HepG2 (cell line): ENCODE results near the gene CENPB. TPM values are rescaled to one million over a fixed set of nuclear protein-coding genes. Genes with fewer than 3 reads are reported as not detected.

Experiments used
- AKAP8 ChIP-seq: sonication (generic); formaldehyde crosslinking; IDR thresholded peaks from 2 replicates; pipeline ENCODE4 v1.5.1; 2020; ENCODE audit warnings: mild to moderate bottlenecking, missing genetic modification reagents
- ARID2 ChIP-seq: sonication (generic); formaldehyde crosslinking; IDR thresholded peaks from 2 replicates; pipeline ENCODE4 v1.8.1; 2022; ENCODE audit warnings: mild to moderate bottlenecking, missing genetic modification reagents, borderline replicate concordance
- CHCHD3 ChIP-seq: sonication (generic); formaldehyde crosslinking; IDR thresholded peaks from 2 replicates; pipeline ENCODE4 v1.8.0; 2022; ENCODE audit warnings: mild to moderate bottlenecking, missing genetic modification reagents, moderate library complexity
- HNF1A ChIP-seq, 2 experiments: sonication (generic) in 1 of 2; formaldehyde crosslinking in 1 of 2; IDR thresholded peaks; 2 replicates each; pipeline versions ENCODE4 v1.4.0 to v1.6.1; 2016 to 2020; ENCODE audit warnings: borderline replicate concordance in 1 of 2, low read depth in 1 of 2, mild to moderate bottlenecking in 1 of 2, missing genetic modification reagents in 1 of 2
- NFYB ChIP-seq: sonication (generic); formaldehyde crosslinking; IDR thresholded peaks from 2 replicates; pipeline ENCODE4 v1.4.0; 2020; ENCODE audit warnings: missing genetic modification reagents
- PHF20 ChIP-seq: sonication (generic); formaldehyde crosslinking; IDR thresholded peaks from 2 replicates; pipeline ENCODE4 v1.5.0; 2020; ENCODE audit warnings: mild to moderate bottlenecking, missing genetic modification reagents
- SIX4 ChIP-seq: sonication (generic); formaldehyde crosslinking; IDR thresholded peaks from 2 replicates; pipeline ENCODE4 v1.4.0; 2020; ENCODE audit warnings: missing genetic modification reagents
- ZBTB40 ChIP-seq, 2 experiments: fragments of 450-650 bp in 1 of 2; sonication (generic) in 1 of 2; formaldehyde crosslinking in 1 of 2; IDR thresholded peaks; 2 replicates each; pipeline versions ENCODE4 v1.6.1 to v1.8.0; 2016 to 2022; ENCODE audit warnings: antibody characterized with exemption in 1 of 2, mild to moderate bottlenecking in 1 of 2, missing genetic modification reagents in 1 of 2
- ZC3H4 ChIP-seq: sonication (generic); formaldehyde crosslinking; IDR thresholded peaks from 2 replicates; pipeline ENCODE4 v1.4.0; 2020; ENCODE audit warnings: missing genetic modification reagents, borderline replicate concordance
- ZNF296 ChIP-seq: sonication (generic); formaldehyde crosslinking; conservative IDR thresholded peaks from 2 replicates; pipeline ENCODE4 v1.5.0; 2020; ENCODE audit warnings: mild to moderate bottlenecking, missing genetic modification reagents
- ZNF598 ChIP-seq: sonication (generic); formaldehyde crosslinking; IDR thresholded peaks from 2 replicates; pipeline ENCODE4 v1.5.1; 2020; ENCODE audit warnings: mild to moderate bottlenecking, missing genetic modification reagents, borderline replicate concordance
- ZNF652 ChIP-seq: IDR thresholded peaks from 2 replicates; pipeline ENCODE4 v1.6.1; 2016; ENCODE audit warnings: low read depth, borderline replicate concordance
- ZNF740 ChIP-seq: sonication (generic); formaldehyde crosslinking; IDR thresholded peaks from 2 replicates; pipeline ENCODE4 v1.4.0; 2020; ENCODE audit warnings: missing genetic modification reagents
- ZNF777 ChIP-seq: sonication (generic); formaldehyde crosslinking; IDR thresholded peaks from 2 replicates; pipeline ENCODE4 v1.4.0; 2020; ENCODE audit warnings: missing genetic modification reagents
- polyA plus RNA-seq, 8 experiments: library from polyadenylated mRNA; depleted of rRNA in 3 of 8; stranded (reverse) in 7 of 8; unstranded in 1 of 8; fragments of >200 nt; fragmentation: Illumina TruSeq in 4 of 8; extraction: Trizol in 4 of 8; gene quantifications; 2 replicates each; pipeline versions ENCODE4 v1.2.1 to v1.2.3, GENCODE V29; 2011 to 2016; ENCODE audit warnings: low read depth in 4 of 8, missing spikeins in 1 of 8, mixed read lengths in 1 of 8; ENCODE audit not compliant: insufficient read depth in 1 of 8
- total RNA-seq, 5 experiments: library from RNA; depleted of rRNA; stranded (reverse); fragments of >200 nt; fragmentation: Illumina TruSeq; extraction: Trizol; gene quantifications; 2 replicates each; pipeline ENCODE4 v1.2.3, GENCODE V29; 2016; ENCODE audit warnings: low read depth in 1 of 5

Gene CENPB
- total and polyA plus RNA-seq, 2 of the 13 experiments (the other 11 are each of a cell fraction or from before 2014, with no cell fraction given), result 10.4 to 54.5 TPM

- TF ChIP-seq ZBTB40 (IDR thresholded peaks at IDR 0.05) (no peak), ZBTB40 (CRISPR knock-in tag; IDR thresholded peaks at IDR 0.05) (peak; percentile 91), ZNF777 (CRISPR knock-in tag) (peak; percentile 50; the same call in 1 of the 2 replicates), ARID2 (CRISPR knock-in tag) (peak; percentile 94), HNF1A (IDR thresholded peaks at IDR 0.05; ENCODE audit: low read depth) (peak; percentile 36; the same call in 1 of the 2 replicates), HNF1A (CRISPR knock-in tag; IDR thresholded peaks at IDR 0.05; ENCODE audit: borderline replicate concordance) (peak; percentile 85), ZNF296 (CRISPR knock-in tag) (peak; percentile 83; the same call in 1 of the 2 replicates), ZC3H4 (CRISPR knock-in tag) (no peak), ZNF598 (CRISPR knock-in tag) (0 out of 2 replicates have a peak, but pooled peaks have one; percentile 38), AKAP8 (CRISPR knock-in tag) (0 out of 2 replicates have a peak, but pooled peaks have one; percentile 84), NFYB (CRISPR knock-in tag) (peak; percentile 55; the same call in 1 of the 2 replicates), CHCHD3 (CRISPR knock-in tag) (peak; percentile 81; the same call in 1 of the 2 replicates), ZNF740 (peak; percentile 81; the same call in 1 of the 2 replicates), ZNF652 (CRISPR knock-in tag) (no peak), SIX4 (peak; percentile 45; the same call in 1 of the 2 replicates), PHF20 (CRISPR knock-in tag) (peak; percentile 72; the same call in 1 of the 2 replicates)
These were observed 25.1 kb upstream of the CENPB start (continued) for GRCh38 chr20:3811467-3812258.
